Measurements from ENCODE around the gene RTF2. TPM values are rescaled to one million over a fixed set of nuclear protein-coding genes. Genes with fewer than 3 reads are reported as not detected.
A peak's percentile ranks its signal among the peaks of the same experiment; 100 is the strongest.

Gene RTF2
- polyA plus RNA-seq, 2 of the 4 experiments (the other 2 are of a cell fraction): 102 to 115 TPM

DNA sequence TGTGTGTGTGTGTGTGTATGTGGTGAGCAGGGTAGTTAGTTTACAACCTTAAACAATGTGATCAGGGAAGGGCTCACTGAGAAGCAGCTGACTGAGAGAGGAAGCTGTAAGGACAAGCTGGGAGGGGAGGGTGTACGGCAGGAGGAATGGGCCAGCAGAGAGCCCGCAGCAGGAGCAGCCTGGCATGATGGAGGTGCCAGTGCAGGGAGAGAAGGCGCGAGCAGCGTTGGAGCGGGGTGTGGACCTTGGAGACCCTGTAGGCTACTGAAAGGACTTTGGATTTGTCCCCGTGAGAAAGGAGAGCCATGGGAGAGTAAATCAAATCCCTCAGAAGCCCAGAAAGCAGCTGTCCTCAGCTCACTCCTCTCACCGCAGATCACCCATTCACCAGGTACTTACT lies 83.1 kb downstream of the RTF2 start:
- DNase-seq (ENCODE audit: low read depth in 1 of 2, low spot score in 1 of 2) (no peak), ATAC-seq (no peak), FAIRE-seq (no peak)
- no peak overlapping the region for H3K4me3 ChIP-seq
- no peak overlapping the region for H3K27ac ChIP-seq
- H3K9me3 ChIP-seq: peaks cover 9% of the 10 kb centered on the region; the same call in 2 of the 3 replicates
- no peak for TF ChIP-seq ESRRA (IDR thresholded peaks at IDR 0.05; ENCODE audit: borderline replicate concordance, low read length)
- TF ChIP-seq HOXB5 (CRISPR knock-in tag; IDR thresholded peaks at IDR 0.05): no peak
- TF ChIP-seq, protein P1, sequence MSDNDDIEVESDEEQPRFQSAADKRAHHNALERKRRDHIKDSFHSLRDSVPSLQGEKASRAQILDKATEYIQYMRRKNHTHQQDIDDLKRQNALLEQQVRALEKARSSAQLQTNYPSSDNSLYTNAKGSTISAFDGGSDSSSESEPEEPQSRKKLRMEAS (IDR thresholded peaks at IDR 0.05): no peak
- TF ChIP-seq HOXA7 (CRISPR knock-in tag; IDR thresholded peaks at IDR 0.05): no peak
- TF ChIP-seq MAFK (IDR thresholded peaks at IDR 0.05; ENCODE audit: partially characterized antibody): no peak
- TF ChIP-seq CHD4 (IDR thresholded peaks at IDR 0.05; ENCODE audit: borderline replicate concordance): no peak
- TF ChIP-seq, protein P2, sequence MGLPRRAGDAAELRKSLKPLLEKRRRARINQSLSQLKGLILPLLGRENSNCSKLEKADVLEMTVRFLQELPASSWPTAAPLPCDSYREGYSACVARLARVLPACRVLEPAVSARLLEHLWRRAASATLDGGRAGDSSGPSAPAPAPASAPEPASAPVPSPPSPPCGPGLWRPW (IDR thresholded peaks at IDR 0.05): no peak
- TF ChIP-seq CHD2 (IDR thresholded peaks at IDR 0.05; ENCODE audit: low read length, partially characterized antibody): no peak
- TF ChIP-seq, protein P3, sequence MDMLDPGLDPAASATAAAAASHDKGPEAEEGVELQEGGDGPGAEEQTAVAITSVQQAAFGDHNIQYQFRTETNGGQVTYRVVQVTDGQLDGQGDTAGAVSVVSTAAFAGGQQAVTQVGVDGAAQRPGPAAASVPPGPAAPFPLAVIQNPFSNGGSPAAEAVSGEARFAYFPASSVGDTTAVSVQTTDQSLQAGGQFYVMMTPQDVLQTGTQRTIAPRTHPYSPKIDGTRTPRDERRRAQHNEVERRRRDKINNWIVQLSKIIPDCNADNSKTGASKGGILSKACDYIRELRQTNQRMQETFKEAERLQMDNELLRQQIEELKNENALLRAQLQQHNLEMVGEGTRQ (IDR thresholded peaks at IDR 0.05): no peak
- TF ChIP-seq MYC (IDR thresholded peaks at IDR 0.05; ENCODE audit: borderline replicate concordance, low read length): no peak
- no peak for TF ChIP-seq ZSCAN20 (CRISPR knock-in tag; IDR thresholded peaks at IDR 0.05)
- TF ChIP-seq FOXS1 (CRISPR knock-in tag; IDR thresholded peaks at IDR 0.05): no peak
- CTCF ChIA-PET: interaction anchor here (0.7 to 7.5 kb wide), 44 partner anchors 10 to 796 kb away, joined by 3 to 94 read pairs (median 8); partner anchors contain the start of genes FAM209A, FAM209B and TFAP2C
- peaks cover 19% of the 10 kb centered on the region for H3K4me1 ChIP-seq
- POLR2A ChIA-PET: no interaction called here
- 88% methylated on average over 8 of the region's 8 CpGs for WGBS (ENCODE audit: missing lambda C conversion rate)
- H3K4me2 ChIP-seq: no peak overlapping the region

DNA sequence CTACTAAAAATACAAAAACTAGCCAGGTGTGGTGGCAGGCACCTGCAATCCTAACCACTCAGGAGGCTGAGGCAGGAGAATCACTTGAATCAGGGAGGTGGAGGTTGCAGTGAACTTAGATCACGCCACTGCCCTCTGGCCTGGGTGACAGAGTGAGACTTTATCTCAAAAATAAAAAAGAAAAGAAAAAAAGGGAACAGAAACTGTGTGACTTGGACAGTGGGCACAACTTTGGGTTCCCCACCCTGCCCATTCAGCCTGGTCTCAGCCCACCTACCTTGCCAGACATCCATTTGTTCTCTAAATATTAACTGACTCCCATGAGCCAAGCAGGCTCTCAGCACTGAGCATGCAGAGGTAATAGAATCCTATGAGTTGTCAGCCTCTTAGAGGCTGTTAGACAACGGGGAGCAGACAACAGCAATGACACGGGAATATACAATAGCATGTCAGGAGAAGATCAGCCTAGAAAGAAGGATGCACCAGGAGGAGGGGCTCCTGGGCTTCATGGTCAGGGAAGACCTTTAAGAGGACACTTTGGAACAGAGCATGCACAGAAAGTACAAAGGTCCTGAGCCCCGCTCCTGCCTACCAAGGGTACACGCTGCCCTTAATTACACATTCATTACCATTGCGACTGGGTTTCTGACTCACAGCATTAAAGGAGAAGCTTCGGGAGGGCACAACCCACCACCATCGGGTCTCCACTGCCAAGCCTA lies 84.6 kb downstream of the RTF2 start:
- peaks cover 9% of the 10 kb centered on the region; the same call in 2 of the 3 replicates for H3K9me3 ChIP-seq
- no peak for ATAC-seq
- H3K4me2 ChIP-seq: no peak overlapping the region
- ChIA-PET POLR2A (no interaction called here), CTCF (interaction anchor here (3.6 to 7.5 kb wide), 3 partner anchors 24 to 795 kb away, joined by 27 to 94 read pairs (median 31); no protein-coding TSS in a partner anchor)
- H3K4me3 ChIP-seq: no peak overlapping the region
- peaks cover 19% of the 10 kb centered on the region for H3K4me1 ChIP-seq
- WGBS (ENCODE audit: missing lambda C conversion rate): 59% methylated on average over 8 of the region's 8 CpGs
- 0 out of 6 replicates have a peak overlapping the region, but pooled peaks of 1 of the 2 experiments have one; percentile 30 for H3K27ac ChIP-seq
- DNase-seq (ENCODE audit: low read depth in 1 of 2, low spot score in 1 of 2): no peak
- TF ChIP-seq POLR2AphosphoS2 (conservative IDR thresholded peaks at IDR 0.05; ENCODE audit: low read length): no peak
- no peak for TF ChIP-seq EHF (CRISPR knock-in tag; IDR thresholded peaks at IDR 0.05)
- TF ChIP-seq ZFP36 (IDR thresholded peaks at IDR 0.05; ENCODE audit: borderline replicate concordance, partially characterized antibody): no peak
- TF ChIP-seq PHF8 (IDR thresholded peaks at IDR 0.05; ENCODE audit: borderline replicate concordance, low read depth): no peak
- TF ChIP-seq, protein P4, sequence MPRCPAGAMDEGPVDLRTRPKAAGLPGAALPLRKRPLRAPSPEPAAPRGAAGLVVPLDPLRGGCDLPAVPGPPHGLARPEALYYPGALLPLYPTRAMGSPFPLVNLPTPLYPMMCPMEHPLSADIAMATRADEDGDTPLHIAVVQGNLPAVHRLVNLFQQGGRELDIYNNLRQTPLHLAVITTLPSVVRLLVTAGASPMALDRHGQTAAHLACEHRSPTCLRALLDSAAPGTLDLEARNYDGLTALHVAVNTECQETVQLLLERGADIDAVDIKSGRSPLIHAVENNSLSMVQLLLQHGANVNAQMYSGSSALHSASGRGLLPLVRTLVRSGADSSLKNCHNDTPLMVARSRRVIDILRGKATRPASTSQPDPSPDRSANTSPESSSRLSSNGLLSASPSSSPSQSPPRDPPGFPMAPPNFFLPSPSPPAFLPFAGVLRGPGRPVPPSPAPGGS (IDR thresholded peaks at IDR 0.05): no peak
- TF ChIP-seq RFX5 (IDR thresholded peaks at IDR 0.05): no peak
- no peak for TF ChIP-seq POLR2A (IDR thresholded peaks at IDR 0.05; ENCODE audit: low read length)
- no peak for FAIRE-seq

DNA sequence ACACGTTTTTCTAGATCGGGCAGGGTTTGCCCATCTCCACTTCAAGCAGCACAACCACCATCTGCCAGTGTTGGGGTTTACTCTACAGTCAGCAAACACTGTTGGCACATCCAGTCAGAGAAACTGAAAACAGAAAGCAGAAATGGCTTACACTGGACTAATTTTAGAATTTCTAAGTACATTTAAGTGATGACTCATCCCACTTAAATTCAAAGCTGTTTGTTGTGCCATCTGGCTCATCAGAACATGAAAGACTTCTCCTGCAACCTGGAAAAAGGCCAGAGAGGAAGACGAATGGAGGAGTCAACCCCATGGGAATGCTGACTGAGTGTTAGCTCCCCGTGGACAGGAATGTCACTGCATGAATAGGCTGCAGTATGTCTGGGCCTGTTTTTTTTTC lies 86.4 kb downstream of the RTF2 start:
- Histone ChIP-seq H3K4me2 (peak overlapping the region; percentile 35), H3K4me1 (peaks cover 19% of the 10 kb centered on the region), H3K9me3 (no peaks in the 10 kb centered on the region), H3K27ac (no peak overlapping the region; a peak in 1 of 6 replicates), H3K4me3 (no peak overlapping the region)
- ATAC-seq (peak; percentile 88 to 91), DNase-seq (ENCODE audit: low read depth in 1 of 2, low spot score in 1 of 2) (peak; percentile 77 to 92), FAIRE-seq (no peak)
- ChIA-PET POLR2A (no interaction called here), CTCF (interaction anchor here (0.7 to 1.6 kb wide), 3 partner anchors 11 to 419 kb away, joined by 4 to 6 read pairs (median 4); no protein-coding TSS in a partner anchor)
- WGBS (ENCODE audit: missing lambda C conversion rate): 4% methylated on average over 4 of the region's 4 CpGs
- TF ChIP-seq, protein P5, sequence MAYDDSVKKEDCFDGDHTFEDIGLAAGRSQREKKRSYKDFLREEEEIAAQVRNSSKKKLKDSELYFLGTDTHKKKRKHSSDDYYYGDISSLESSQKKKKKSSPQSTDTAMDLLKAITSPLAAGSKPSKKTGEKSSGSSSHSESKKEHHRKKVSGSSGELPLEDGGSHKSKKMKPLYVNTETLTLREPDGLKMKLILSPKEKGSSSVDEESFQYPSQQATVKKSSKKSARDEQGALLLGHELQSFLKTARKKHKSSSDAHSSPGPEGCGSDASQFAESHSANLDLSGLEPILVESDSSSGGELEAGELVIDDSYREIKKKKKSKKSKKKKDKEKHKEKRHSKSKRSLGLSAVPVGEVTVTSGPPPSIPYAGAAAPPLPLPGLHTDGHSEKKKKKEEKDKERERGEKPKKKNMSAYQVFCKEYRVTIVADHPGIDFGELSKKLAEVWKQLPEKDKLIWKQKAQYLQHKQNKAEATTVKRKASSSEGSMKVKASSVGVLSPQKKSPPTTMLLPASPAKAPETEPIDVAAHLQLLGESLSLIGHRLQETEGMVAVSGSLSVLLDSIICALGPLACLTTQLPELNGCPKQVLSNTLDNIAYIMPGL (CRISPR knock-in tag; IDR thresholded peaks at IDR 0.05; ENCODE audit: borderline replicate concordance): no peak
- TF ChIP-seq SREBF2 (IDR thresholded peaks at IDR 0.05) (no peak), POLR2A (IDR thresholded peaks at IDR 0.05; ENCODE audit: low read length) (no peak), GATA3 (IDR thresholded peaks at IDR 0.05; ENCODE audit: borderline replicate concordance) (peak; percentile 47; the same call in 1 of the 2 replicates), MAFK (IDR thresholded peaks at IDR 0.05; ENCODE audit: partially characterized antibody) (peak; percentile 89), RAD21 (conservative IDR thresholded peaks at IDR 0.05 in 1 of 2, IDR thresholded peaks at IDR 0.05 in 1 of 2) (0 out of 5 replicates have a peak, but pooled peaks of 1 of the 2 experiments have one; percentile 19), NPAS2 (CRISPR knock-in tag; IDR thresholded peaks at IDR 0.05; ENCODE audit: borderline replicate concordance) (no peak)
- TF ChIP-seq, protein P6, sequence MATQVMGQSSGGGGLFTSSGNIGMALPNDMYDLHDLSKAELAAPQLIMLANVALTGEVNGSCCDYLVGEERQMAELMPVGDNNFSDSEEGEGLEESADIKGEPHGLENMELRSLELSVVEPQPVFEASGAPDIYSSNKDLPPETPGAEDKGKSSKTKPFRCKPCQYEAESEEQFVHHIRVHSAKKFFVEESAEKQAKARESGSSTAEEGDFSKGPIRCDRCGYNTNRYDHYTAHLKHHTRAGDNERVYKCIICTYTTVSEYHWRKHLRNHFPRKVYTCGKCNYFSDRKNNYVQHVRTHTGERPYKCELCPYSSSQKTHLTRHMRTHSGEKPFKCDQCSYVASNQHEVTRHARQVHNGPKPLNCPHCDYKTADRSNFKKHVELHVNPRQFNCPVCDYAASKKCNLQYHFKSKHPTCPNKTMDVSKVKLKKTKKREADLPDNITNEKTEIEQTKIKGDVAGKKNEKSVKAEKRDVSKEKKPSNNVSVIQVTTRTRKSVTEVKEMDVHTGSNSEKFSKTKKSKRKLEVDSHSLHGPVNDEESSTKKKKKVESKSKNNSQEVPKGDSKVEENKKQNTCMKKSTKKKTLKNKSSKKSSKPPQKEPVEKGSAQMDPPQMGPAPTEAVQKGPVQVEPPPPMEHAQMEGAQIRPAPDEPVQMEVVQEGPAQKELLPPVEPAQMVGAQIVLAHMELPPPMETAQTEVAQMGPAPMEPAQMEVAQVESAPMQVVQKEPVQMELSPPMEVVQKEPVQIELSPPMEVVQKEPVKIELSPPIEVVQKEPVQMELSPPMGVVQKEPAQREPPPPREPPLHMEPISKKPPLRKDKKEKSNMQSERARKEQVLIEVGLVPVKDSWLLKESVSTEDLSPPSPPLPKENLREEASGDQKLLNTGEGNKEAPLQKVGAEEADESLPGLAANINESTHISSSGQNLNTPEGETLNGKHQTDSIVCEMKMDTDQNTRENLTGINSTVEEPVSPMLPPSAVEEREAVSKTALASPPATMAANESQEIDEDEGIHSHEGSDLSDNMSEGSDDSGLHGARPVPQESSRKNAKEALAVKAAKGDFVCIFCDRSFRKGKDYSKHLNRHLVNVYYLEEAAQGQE (IDR thresholded peaks at IDR 0.05): no peak

Measured in A549 (cell line).